NCI-H2029 (cell line): ENCODE data around the gene ZNF879.
A peak's percentile ranks its signal among the peaks of the same experiment; 100 is the strongest.

Experiments used
- DNase-seq: peaks from one replicate; lab custom pipeline; 2025; lab: John Stamatoyannopoulos, UW

The ZNF879 gene

DNA sequence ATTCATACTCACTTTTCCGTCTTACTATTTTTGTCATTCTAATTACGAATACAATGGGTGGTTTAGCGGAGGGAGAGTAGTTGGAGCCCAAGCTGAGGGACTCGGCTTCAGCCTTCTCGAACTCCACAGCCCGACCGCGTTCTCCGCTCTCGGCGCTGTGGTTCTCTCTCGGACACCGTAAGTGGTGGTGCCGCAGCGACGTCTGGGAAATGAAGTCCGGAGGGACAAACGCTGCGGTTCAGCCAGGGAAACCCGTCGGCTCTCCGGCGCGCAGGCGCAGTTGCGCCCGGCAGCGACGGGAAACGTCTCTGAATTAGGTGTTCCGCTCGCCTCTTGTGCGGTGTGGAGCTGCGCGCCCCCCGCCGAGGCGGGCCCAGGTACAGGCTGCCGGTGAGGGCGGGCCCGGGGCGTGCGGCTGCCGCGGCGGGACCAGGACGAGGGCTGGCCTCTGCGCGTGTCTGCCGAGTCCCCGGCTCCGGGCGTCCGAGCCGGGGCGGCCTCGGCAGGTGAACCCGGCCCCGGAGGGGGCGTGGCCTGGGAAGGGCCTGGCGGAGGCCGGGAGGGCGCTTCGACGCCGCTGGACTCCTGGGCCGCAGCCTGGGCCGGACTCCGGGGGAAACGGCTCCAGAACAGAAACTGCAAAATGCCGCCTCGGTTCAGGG is at the start of gene ZNF879:
TSS of gene ZNF879 (plus strand) at position 277 of the 662 bp plus-strand sequence. CDS start 1,201 bp downstream, outside the sequence.
- DNase-seq: peak; percentile 90

DNA sequence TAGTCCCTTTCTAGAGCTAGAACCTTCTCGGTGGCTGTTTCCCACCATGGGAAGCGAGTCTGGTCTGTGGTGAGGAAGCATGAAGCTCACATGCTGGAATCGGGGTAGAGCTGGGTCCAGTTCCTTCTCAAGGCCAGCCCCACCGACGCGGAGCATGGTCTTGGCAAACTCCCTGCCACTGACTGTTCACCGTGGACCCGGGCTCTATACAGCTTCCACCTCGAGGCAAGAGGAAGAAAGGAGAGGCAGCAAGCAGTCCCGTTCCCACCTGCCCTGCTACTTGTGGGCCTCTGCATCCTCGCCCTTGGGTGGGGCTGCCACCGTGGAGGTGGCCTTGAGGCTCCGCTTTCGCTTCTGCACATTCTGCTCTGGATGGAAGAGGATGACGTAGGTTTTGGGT is 42.2 kb upstream of the ZNF879 start:
- DNase-seq: no peak

DNA sequence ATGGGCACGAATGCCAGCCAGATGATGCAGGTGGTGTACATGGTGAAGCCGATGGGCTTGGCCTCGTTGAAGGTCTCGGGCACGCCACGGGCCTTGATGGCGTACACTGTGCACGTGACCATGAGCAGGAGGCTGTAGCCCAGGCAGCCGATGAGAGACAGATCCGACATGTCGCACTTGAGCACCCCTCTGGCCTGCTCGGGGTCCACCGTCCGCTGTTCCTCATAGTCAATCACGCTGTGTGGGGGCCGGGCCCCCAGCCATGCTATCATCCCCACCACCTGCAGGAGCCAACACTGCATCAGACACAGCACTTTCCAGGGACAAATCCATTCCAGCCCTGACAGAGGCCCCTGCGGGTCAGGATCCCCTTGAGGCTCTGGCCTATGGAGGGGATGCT is 40.7 kb upstream of the ZNF879 start:
- no peak for DNase-seq

- no peak for DNase-seq
Measured at GRCh38 chr5:178983728-178984127, 39.9 kb upstream of the ZNF879 start.

- no peak for DNase-seq
Measured at GRCh38 chr5:178984145-178985072, 39.2 kb upstream of the ZNF879 start.

GRCh38 chr5:178986326-178986960 is 37.2 kb upstream of the ZNF879 start:
- no peak for DNase-seq

DNA sequence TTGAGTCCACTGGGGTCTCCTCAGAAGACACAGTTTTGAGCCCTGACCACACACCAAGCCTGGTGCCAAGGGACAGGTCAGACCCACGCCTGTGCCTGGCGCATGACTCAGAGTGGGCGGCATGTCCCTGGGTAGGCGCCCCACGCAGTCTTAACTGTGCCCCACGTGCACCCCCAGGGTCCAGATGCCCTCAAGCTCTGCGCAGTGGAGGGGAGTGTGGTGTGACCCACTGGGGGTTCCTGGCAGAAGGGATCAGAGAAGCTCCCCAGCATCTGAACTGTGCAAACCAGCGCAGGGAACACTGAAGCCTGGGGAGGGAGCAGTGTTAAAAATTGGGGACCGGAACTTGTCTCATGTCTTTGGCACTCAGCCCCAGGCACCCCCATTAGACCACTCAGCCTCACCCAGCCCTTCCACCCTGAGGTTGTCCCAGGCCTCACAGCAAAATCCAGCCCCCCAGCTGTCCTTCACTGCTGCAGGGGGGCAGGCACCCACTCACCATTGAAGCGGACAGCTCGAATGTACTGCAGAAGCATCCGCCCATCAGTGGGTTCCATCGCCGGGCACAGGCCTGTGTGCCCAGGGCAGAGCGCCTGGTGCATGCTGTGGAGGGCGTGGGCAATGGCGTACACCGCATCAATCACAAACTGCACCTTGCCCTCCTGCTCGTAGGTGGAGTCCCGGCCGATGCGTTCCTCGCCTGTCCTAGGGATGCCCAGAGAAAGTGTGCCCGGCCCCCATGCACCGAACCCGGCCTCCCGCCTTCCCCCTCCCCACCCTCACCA is 35.0 kb upstream of the ZNF879 start:
- DNase-seq: no peak

DNA sequence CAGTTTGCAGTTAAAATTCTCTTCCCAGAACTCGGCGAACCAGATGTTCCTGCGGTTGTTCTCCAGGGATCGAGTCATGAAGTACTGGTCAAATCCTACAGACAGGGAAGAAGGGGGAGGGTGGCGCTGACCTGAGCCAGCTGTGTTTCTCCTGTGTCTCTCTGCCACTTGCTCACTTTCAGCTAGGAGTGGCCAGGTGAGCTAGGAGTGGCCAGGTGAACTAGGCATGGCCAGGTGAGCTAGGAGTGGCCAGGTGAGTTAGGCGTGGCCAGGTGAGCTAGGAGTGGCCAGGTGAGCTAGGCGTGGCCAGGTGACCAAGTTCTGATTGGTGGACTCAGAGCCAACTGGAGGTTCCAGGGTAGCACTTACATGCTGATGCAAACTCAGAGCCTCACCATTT is 34.3 kb upstream of the ZNF879 start:
- DNase-seq: no peak

- no peak for DNase-seq
Measured at GRCh38 chr5:178990491-178990890, 33.1 kb upstream of the ZNF879 start.

- no peak for DNase-seq
Measured at GRCh38 chr5:178991190-178992145, 32.1 kb upstream of the ZNF879 start.

DNA sequence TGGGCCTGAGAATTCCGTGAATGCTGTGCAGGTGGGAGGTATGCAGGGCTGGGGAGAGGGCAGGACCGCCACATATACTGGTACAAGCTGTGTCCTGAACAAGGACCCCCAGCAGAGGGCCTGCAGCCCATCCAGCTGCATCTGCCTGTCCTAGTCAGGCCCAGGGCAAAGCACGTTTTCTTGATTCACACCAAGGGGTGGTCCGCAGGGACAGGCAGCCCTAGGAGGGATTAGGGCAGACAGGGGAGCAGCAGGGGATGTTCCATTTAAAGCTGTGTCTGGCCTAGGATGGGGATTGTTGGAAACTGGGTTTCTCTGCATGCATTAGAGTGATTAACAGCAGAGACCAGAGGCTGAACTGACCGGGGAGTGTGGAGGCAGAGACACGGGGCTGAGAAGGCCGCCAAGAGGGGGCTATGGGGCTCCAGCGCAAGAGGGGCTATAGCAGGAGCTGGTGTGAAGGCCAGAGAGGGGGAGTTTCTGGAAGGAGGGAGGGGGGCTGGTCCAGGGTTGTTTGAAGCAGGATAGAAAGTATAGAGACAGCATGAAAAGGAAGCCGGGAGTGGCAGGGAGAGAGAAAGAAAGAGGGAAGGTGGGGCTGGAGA is 31.2 kb upstream of the ZNF879 start:
- no peak for DNase-seq

DNA sequence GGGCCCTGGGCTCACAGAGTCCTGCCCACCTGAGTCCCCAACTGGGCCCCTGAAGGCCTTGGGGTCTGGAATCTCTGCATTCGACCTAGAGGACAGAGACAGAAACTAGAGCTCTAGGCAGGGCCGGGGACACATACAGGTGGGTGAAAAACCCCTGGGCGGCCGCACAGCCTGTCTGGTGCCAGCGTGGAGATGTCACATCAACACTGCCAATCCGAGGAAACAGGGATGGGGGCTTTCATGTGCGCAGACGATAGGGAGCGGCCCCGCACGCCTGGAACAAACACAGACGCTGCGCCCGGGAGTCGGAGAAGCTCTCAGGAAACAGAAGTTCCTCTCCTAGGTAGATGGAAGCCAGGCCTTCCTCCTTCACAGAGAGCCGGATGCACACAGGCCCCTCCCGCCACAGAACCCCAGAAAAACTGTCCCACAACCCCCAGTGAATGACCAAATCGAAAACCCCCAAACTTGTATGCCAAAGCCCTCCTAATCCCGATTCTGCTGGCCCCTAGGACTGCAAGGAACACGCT is 30.3 kb upstream of the ZNF879 start:
- DNase-seq: no peak

GRCh38 chr5:178993955-178994579 is 29.5 kb upstream of the ZNF879 start:
- DNase-seq: no peak

DNA sequence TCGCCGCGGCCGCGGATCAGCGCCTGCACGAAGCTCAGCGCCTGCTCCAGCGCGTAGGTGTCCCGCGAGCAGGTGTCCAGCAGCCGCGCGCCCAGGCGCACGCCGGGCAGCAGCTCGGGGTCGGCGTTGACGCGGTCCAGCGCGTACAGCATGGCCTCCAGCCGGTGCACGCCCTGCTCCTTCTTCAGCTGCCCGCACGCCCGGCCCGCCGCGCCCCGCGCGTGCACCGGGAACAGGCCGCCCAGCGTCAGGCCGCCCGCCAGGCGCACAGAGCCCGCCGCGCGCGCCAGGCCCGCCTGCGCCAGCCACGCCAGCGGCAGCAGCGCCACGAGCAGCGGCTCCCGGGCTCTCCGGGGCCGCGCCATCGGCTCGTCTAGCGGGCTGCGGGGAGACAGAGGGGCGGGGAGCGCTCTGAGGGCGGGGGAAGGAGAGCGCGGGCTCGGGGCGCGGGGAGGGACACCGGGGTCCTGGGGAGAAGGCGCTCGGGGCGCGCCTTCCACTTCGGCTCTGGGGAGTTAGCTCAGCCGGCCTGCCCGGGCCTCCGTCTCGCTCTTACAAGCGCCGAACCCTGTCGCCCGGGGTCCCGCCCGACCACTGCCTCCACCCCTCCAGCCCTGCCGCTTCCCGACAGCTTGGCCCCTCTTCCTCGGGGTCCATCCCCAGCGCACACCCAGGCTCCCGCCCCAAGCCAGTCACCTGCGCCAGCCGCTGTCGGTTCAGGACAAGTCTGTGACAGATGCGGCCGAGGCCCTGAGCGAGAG is 28.8 kb upstream of the ZNF879 start, which contains the start of gene GRM6:
TSS of gene GRM6 (minus strand) at position 741 of the 761 bp plus-strand sequence. CDS start at position 365, 376 bp downstream.
- no peak for DNase-seq

- no peak for DNase-seq
Measured at GRCh38 chr5:178995341-178995690, 28.3 kb upstream of the ZNF879 start.

DNA sequence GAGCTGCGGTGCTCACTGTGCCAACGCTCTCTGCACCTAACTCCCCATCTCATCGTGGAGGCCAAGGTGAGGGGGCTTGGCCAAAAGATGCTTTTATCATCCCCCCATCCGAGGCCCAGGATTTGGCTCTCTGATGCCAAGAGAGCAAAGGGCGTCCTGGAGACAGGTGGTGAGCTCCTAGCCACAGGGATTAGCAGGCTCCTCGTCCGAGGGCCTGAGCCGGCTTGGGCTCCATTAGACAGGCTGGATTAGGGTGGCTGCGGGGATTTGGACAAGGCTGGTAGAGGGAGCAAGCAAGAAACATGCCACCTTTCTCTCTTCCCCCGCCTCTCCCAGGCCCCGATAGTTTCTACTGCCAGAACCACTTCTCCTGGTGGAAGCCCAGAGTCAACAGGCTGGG is 27.4 kb upstream of the ZNF879 start:
- no peak for DNase-seq

GRCh38 chr5:178997191-178997590 is 26.4 kb upstream of the ZNF879 start:
- DNase-seq: no peak

GRCh38 chr5:178998441-178998840 is 25.2 kb upstream of the ZNF879 start:
- DNase-seq: no peak

GRCh38 chr5:179006564-179006963 is 17.0 kb upstream of the ZNF879 start:
- DNase-seq: no peak
